HG02973 (cell line): ENCODE data around the gene PACRGL.
"Not testable (repeated sequence)": the region's sequence is repeated elsewhere in the genome, so short reads cannot be mapped to it uniquely, and the experiment has no call there.

Source experiments
- ATAC-seq: cut with Tn5 transposase; IDR thresholded peaks from one replicate; pipeline ENCODE4 v1.9.1; 2021; ENCODE audit warnings: moderate library complexity; ENCODE audit not compliant: unreplicated experiment

PACRGL gene

DNA sequence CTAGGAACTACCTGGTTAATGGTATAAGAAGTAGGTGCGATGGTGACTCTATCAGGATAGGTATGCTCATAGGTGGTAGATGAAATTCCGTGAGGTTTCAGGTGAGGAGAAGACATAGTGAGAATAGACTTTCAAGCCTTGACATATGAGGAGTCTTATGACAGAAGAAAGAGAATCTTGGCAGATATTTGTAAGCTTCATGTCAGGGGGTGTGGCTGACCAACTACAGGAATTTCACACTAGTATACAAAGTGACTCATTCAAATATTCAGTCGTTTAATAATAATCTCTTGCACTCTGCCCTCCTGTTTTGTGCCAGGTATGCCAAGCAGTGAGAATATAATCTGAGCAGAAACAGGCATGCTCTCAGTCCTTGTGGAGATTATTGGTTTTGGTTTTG lies 22.8 kb downstream of the PACRGL start:
- ATAC-seq = no peak

DNA sequence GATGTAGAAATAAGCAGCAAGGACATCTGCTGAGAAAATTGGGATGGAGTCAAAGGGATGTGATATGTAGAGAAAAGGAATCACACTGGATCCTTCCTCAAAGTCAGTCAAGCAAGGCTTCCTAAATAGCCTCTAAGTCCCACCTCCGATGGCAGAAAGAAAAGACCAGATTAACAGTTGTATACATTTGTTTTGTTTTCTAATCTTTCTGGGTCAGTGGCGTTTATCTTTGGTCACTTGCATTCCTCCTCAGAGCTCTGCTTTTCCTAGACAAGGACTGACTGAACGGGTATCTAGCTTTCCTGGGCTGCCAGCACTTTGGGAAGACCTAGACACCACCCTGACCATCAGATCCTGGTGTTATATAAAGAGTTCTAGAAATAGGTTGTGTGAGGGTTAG lies 23.2 kb downstream of the PACRGL start:
- no peak for ATAC-seq

DNA sequence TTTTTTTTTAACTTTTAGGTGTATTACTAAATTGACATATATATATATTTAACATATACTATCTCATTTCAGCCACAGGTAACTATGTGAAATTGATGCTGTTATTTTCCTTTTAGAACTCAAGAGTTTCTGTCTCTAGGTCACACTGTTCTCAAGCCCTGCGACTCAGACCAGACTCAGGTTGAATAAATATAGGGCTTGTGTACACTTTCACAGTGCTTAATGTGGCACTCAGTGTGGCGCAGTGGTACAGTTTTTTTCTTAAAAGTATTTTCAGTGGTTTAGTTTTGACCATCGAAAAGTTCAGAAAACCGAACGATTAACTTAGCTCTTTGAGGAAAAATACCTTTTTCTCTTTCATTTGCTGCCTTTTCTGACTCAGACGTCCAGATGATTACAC lies 24.7 kb downstream of the PACRGL start:
- ATAC-seq = peak; percentile 88

GRCh38 chr4:20735931-20736330 lies 35.7 kb downstream of the PACRGL start:
- ATAC-seq = no peak

GRCh38 chr4:20746000-20746399 lies 45.7 kb downstream of the PACRGL start:
- not testable (repeated sequence) for ATAC-seq

DNA sequence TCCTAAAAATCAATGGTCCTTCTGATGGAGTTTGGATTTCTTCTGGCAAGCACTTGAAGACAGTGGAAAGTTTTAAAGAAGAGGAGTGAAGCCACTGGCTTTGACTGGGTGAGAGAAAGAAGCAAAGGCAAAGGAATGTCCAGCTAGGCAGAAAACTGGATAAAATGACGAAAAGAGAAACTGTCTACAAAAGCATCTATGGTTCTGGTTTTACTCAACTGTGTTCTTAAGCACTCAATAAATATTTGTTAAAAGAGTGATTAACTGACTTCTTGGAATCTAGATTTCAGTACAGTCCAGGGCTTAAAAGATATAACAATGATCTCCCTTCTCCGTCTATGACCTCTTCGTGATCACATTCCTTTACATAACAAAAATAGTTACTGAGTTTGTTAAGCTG lies 52.4 kb downstream of the PACRGL start:
- ATAC-seq = no peak

- no peak for ATAC-seq
Observed at GRCh38 chr4:20754036-20754435, 53.8 kb downstream of the PACRGL start.

DNA sequence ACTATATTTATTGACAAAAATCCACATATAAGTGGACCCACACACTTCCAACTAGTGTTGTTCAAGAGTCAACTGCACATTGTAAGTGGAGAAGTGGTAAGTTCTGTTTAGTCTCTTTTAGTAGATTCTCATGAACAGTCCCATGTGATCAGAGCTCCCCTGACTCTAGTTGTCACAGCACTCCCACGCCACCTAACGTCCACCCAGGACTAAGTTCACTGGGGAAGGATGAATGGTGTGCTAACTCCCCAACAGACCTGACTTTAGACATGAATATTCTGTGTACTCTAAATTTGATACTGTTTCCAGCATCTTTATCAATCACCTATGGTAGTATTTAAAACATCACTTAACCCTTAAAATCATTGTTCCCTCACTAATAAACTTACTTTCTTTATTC lies 59.8 kb downstream of the PACRGL start:
- ATAC-seq = no peak

GRCh38 chr4:20761382-20761781 lies 61.1 kb downstream of the PACRGL start:
- no peak for ATAC-seq

DNA sequence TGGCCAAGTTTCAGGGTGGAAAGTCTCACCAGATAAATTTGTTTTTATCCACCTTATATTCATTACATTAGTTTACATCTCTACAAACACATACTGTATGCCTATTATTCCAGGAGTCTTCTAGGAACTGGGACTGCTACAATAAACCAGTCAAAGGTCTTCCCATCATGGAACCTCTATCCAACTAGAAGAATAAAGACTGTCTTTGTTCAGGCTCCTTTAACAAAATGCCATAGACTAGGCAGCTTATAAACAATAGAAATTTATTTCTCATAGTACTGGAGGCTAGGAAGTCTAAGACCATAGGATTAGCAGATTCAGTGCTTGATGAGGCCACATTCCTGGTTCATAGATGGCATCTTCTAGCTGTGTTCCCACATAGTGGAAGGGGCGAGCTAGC lies 61.6 kb downstream of the PACRGL start:
- no peak for ATAC-seq

DNA sequence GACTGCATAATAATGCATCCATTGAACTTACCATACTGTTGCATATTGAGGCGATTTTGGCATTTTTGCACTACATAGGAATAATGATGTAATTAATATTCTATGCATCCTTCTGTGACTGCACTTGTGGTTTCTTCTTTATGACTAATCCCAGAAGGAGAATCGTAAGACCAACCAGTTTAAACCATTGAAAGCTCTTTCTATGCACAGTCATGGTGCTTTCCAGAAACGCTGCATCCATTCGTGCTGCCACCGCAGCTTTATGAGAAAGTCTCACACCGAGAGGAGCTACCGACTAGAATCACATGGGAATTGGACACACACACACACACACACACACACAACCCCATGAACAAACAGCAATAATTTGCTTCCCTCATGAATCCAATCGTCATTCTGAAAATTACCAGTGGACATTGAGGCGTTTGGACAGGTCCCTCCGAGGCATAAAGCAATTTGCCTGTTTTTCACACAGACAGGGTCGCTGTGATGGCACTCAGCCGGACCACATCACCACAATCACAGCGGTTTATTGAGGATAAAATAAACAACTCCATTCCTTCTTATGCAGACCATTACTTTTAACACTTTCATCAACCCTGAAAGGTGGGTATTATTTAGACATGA lies 64.2 kb downstream of the PACRGL start:
- ATAC-seq = no peak

- ATAC-seq = no peak
Observed at GRCh38 chr4:20773144-20773997, 73.1 kb downstream of the PACRGL start.

GRCh38 chr4:20778896-20779295 lies 78.6 kb downstream of the PACRGL start:
- no peak for ATAC-seq

GRCh38 chr4:20783134-20783533 lies 82.9 kb downstream of the PACRGL start:
- ATAC-seq = not testable (repeated sequence)

GRCh38 chr4:20787940-20788665 lies 87.8 kb downstream of the PACRGL start:
- no peak for ATAC-seq
